GM12878 (cell line): ENCODE results near the gene FOXD3. TPM values are rescaled to one million over a fixed set of nuclear protein-coding genes. Genes with fewer than 3 reads are reported as not detected.

ENCODE experiments used
- ATAC-seq: fragments of 200-7000 bp; cut with Tn5 transposase; 3 replicates; pipeline ENCODE4 v1.9.1; 2020; ENCODE audit warnings: mild to moderate bottlenecking, moderate library complexity
- BruUV-seq: library from RNA; stranded (reverse); fragments of 400-500 nt; replicated peaks from 2 replicates; lab custom pipeline; 2021; lab: Mats Ljungman, UMichigan
- CTCF ChIA-PET: fragments of 300-600 bp; sonication (Branson Sonifier 250); formaldehyde crosslinking; extraction: SDS; loops from one replicate; lab custom pipeline; 2021; ENCODE audit warnings: inconsistent platforms; lab: Yijun Ruan, JAX
- POLR2A ChIA-PET: fragments of 350-600 bp; formaldehyde crosslinking; extraction: SDS; loops from one replicate; lab custom pipeline; 2021; ENCODE audit warnings: inconsistent platforms; lab: Charles Lee
- RAD21 ChIA-PET: fragments of 300-600 bp; sonication (Branson Sonifier 250); formaldehyde crosslinking; loops from one replicate; lab custom pipeline; 2023; ENCODE audit warnings: antibody characterized with exemption; ENCODE audit not compliant: unreplicated experiment; lab: Charles Lee
- SMC1A ChIA-PET: fragments of 300-600 bp; sonication (Branson Sonifier 250); formaldehyde crosslinking; loops from one replicate; lab custom pipeline; 2023; ENCODE audit not compliant: unreplicated experiment, uncharacterized antibody; lab: Charles Lee
- DNase-seq: peaks from one replicate; pipeline ENCODE4 v3.0.0-alpha.2; 2011; ENCODE audit warnings: low read depth, low spot score
- FAIRE-seq: peaks from 3 replicates; lab custom pipeline; 2011; peaks lifted over from hg19 to GRCh38; lab: Jason Lieb, UNC
- H2AFZ ChIP-seq: 2 replicates; pipeline ENCODE4 v1.6.0; 2011; ENCODE audit warnings: low read depth, low read length, control low read depth; ENCODE audit not compliant: control insufficient read depth
- H3K27ac ChIP-seq: 2 replicates; pipeline ENCODE4 v1.5.1; 2011; ENCODE audit warnings: control low read depth; ENCODE audit not compliant: control insufficient read depth, insufficient read depth
- H3K27me3 ChIP-seq, 2 experiments: replicated peaks in 1 of 2; 2 replicates each; pipeline versions ENCODE4 v1.6.0 to v1.6.1; 2011; ENCODE audit warnings: low read length in 1 of 2; ENCODE audit not compliant: control insufficient read depth in 2 of 2, insufficient read depth in 2 of 2
- H3K36me3 ChIP-seq, 2 experiments: 2 replicates each; pipeline ENCODE4 v1.5.1; 2011; ENCODE audit warnings: low read length in 1 of 2; ENCODE audit not compliant: control insufficient read depth in 2 of 2, insufficient read depth in 2 of 2
- H3K4me1 ChIP-seq: 2 replicates; pipeline ENCODE4 v1.6.1; 2011; ENCODE audit warnings: mild to moderate bottlenecking, low read length, moderate library complexity, mixed read lengths; ENCODE audit not compliant: control insufficient read depth, insufficient read depth
- H3K4me2 ChIP-seq: 2 replicates; pipeline ENCODE4 v1.6.0; 2011; ENCODE audit warnings: control low read depth; ENCODE audit not compliant: control insufficient read depth, insufficient read depth
- H3K4me3 ChIP-seq: fragments of 200-600 bp; sonication (generic); 2 replicates; pipeline ENCODE4 v1.5.1; 2016
- H3K79me2 ChIP-seq: 2 replicates; pipeline ENCODE4 v1.6.0; 2011; ENCODE audit warnings: low read length; ENCODE audit not compliant: control insufficient read depth, insufficient read depth
- H3K9ac ChIP-seq: 2 replicates; pipeline ENCODE4 v1.8.0; 2011; ENCODE audit warnings: low read length, control low read depth, mixed read lengths; ENCODE audit not compliant: control insufficient read depth, insufficient read depth
- H3K9me3 ChIP-seq: replicated peaks from 3 replicates; pipeline ENCODE4 v1.5.1; 2011; ENCODE audit warnings: mild to moderate bottlenecking, low read length; ENCODE audit not compliant: control insufficient read depth, insufficient read depth
- H4K20me1 ChIP-seq: 2 replicates; pipeline ENCODE4 v1.6.0; 2011; ENCODE audit not compliant: control insufficient read depth, insufficient read depth
- CBX3 ChIP-seq: fragments of 200-600 bp; sonication (generic); IDR thresholded peaks from 2 replicates; pipeline ENCODE4 v1.6.1; 2016; ENCODE audit warnings: low read depth, borderline replicate concordance
- CBX5 ChIP-seq: sonication (generic); IDR thresholded peaks from 2 replicates; pipeline ENCODE4 v1.6.1; 2016; ENCODE audit warnings: low read depth, moderate library complexity, mild to moderate bottlenecking, inconsistent platforms
- CREB1 ChIP-seq: IDR thresholded peaks from 2 replicates; pipeline ENCODE4 v1.6.1; 2012; ENCODE audit warnings: low read depth, mild to moderate bottlenecking, inconsistent platforms
- CREM ChIP-seq: IDR thresholded peaks from 2 replicates; pipeline ENCODE4 v1.6.1; 2014; ENCODE audit warnings: antibody characterized with exemption, low read depth
- KAT2A ChIP-seq: conservative IDR thresholded peaks from 2 replicates; pipeline ENCODE4 v1.6.1; 2011; ENCODE audit warnings: low read depth, low read length; ENCODE audit not compliant: control insufficient read depth
- KDM1A ChIP-seq: fragments of 200-600 bp; sonication (generic); IDR thresholded peaks from 2 replicates; pipeline ENCODE4 v1.6.1; 2016; ENCODE audit warnings: borderline replicate concordance
- NR2F1 ChIP-seq: fragments of 450-650 bp; conservative IDR thresholded peaks from 2 replicates; pipeline ENCODE4 v1.6.1; 2017; ENCODE audit warnings: mild to moderate bottlenecking
- STAT1 ChIP-seq: fragments of 450-650 bp; conservative IDR thresholded peaks from 2 replicates; pipeline ENCODE4 v1.6.1; 2014; ENCODE audit warnings: antibody characterized with exemption, mild to moderate bottlenecking
- TAF1 ChIP-seq: IDR thresholded peaks from 2 replicates; pipeline ENCODE4 v1.6.1; 2011; ENCODE audit warnings: mild to moderate bottlenecking, low read depth, low read length, borderline replicate concordance
- ZBED1 ChIP-seq: IDR thresholded peaks from 2 replicates; pipeline ENCODE4 v1.6.1; 2016; ENCODE audit warnings: borderline replicate concordance
- WGBS: methylation state at CpG from one replicate; pipeline ENCODE4 v1.1.6; 2016; ENCODE audit warnings: low lambda C conversion rate; ENCODE audit not compliant: insufficient replicate concordance, insufficient coverage; ENCODE audit errors: missing lambda C conversion rate; 5-methylcytosine and 5-hydroxymethylcytosine counted together
- in situ Hi-C: fragments of 300-500 bp; cut with MboI; formaldehyde crosslinking; loops from 9 replicates; pipeline ENCODE4 v1.14.3; 2018; ENCODE audit warnings: mixed read lengths
- intact Hi-C: fragments of 100-400 bp; cut with micrococcal nuclease; formaldehyde crosslinking; loops from one replicate; pipeline ENCODE4 v1.14.2; 2022; ENCODE audit not compliant: unreplicated experiment
- polyA plus RNA-seq, 11 experiments: library from polyadenylated mRNA; depleted of rRNA in 4 of 11; unstranded in 6 of 11; stranded (reverse) in 5 of 11; fragments of >200 nt; fragmentation: Nextera tagmentation in 4 of 11; fragmentation: Illumina TruSeq in 1 of 11; extraction: Ambion mirVana in 4 of 11; extraction: Trizol in 1 of 11; gene quantifications; 1 replicate in 1 of 11; 2 replicates in 10 of 11; pipeline versions ENCODE4 v1.2.1 to v1.2.3, GENCODE V29; 2011 to 2016; ENCODE audit warnings: inconsistent platforms in 2 of 11, missing spikeins in 2 of 11, low read depth in 1 of 11
- total RNA-seq, 4 experiments: library from RNA; depleted of rRNA in 3 of 4; stranded (reverse); fragments of >200 nt in 3 of 4; fragmentation: Illumina TruSeq in 1 of 4; extraction: Trizol in 1 of 4; gene quantifications; 2 replicates each; pipeline versions ENCODE4 v1.2.1 to v1.2.3, GENCODE V29; 2013 to 2021
- TF ChIP-seq, protein P1 (sequence below): fragments of 450-650 bp; IDR thresholded peaks from 2 replicates; pipeline ENCODE4 v1.6.1; 2016; ENCODE audit warnings: mild to moderate bottlenecking
- TF ChIP-seq, protein P2 (sequence below): fragments of 150-350 bp; IDR thresholded peaks from 2 replicates; pipeline ENCODE4 v1.6.1; 2014; ENCODE audit warnings: mild to moderate bottlenecking, low read depth, low read length

The FOXD3 gene
- total and polyA plus RNA-seq, 10 of the 15 experiments (the other 5 are each of a cell fraction or from before 2014, with no cell fraction given): not detected

DNA sequence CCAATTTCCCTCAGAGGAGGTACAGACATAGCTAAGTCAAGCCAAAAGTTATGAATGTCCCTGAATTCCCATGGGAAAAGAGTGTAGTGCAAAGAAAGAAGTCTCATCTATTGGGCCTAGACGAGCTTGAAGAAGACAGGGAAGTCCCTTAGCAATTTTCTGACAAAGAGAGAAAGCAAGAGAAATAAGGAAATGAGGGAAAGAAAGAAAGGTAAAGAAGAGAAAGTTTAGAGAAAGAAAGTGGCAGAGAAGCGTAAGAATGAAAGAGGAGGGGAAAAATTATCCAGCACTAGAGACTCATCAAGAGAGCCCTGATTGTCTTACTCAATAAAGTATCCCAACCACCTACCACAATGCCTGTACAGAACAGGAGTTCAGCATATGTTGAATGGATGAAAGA, 40.6 kb upstream of the FOXD3 start:
- no peak overlapping the region for H2AFZ ChIP-seq
- no peak for FAIRE-seq
- H3K4me2 ChIP-seq: no peak overlapping the region
- intact Hi-C loops: no loop called here
- BruUV-seq: no TSS peak
- CTCF ChIA-PET: no interaction called here
- H3K9me3 ChIP-seq: no peaks in the 10 kb centered on the region; the same call in 2 of the 3 replicates
- H4K20me1 ChIP-seq: no peaks in the 10 kb centered on the region
- TF ChIP-seq, protein P1, sequence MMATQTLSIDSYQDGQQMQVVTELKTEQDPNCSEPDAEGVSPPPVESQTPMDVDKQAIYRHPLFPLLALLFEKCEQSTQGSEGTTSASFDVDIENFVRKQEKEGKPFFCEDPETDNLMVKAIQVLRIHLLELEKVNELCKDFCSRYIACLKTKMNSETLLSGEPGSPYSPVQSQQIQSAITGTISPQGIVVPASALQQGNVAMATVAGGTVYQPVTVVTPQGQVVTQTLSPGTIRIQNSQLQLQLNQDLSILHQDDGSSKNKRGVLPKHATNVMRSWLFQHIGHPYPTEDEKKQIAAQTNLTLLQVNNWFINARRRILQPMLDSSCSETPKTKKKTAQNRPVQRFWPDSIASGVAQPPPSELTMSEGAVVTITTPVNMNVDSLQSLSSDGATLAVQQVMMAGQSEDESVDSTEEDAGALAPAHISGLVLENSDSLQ: no peak
- TF ChIP-seq CREM: no peak
- TF ChIP-seq CBX5: no peak
- TF ChIP-seq CBX3: no peak
- no peak for TF ChIP-seq NR2F1
- no peak for TF ChIP-seq CREB1
- TF ChIP-seq, protein P2, sequence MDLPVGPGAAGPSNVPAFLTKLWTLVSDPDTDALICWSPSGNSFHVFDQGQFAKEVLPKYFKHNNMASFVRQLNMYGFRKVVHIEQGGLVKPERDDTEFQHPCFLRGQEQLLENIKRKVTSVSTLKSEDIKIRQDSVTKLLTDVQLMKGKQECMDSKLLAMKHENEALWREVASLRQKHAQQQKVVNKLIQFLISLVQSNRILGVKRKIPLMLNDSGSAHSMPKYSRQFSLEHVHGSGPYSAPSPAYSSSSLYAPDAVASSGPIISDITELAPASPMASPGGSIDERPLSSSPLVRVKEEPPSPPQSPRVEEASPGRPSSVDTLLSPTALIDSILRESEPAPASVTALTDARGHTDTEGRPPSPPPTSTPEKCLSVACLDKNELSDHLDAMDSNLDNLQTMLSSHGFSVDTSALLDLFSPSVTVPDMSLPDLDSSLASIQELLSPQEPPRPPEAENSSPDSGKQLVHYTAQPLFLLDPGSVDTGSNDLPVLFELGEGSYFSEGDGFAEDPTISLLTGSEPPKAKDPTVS: no peak
- no peak for TF ChIP-seq ZBED1
- no peak for TF ChIP-seq STAT1
- no peak for TF ChIP-seq KDM1A
- no peak for TF ChIP-seq TAF1
- TF ChIP-seq KAT2A: no peak
- no peak overlapping the region for H3K9ac ChIP-seq
- RAD21 ChIA-PET: no interaction called here
- DNase-seq: no peak
- H3K4me3 ChIP-seq: no peak overlapping the region
- H3K27ac ChIP-seq: no peak overlapping the region
- SMC1A ChIA-PET: interaction anchor here (0.6 kb wide), 1 partner anchor 83 kb away, joined by 3 read pairs; no protein-coding TSS in a partner anchor
- in situ Hi-C loops: no loop called here
- POLR2A ChIA-PET: no interaction called here
- WGBS: 0% methylated on average over 2 of the region's 2 CpGs
- ATAC-seq: no peak
- H3K4me1 ChIP-seq: no peaks in the 10 kb centered on the region
- no peaks in the 10 kb centered on the region; a peak in 1 of 4 replicates for H3K27me3 ChIP-seq
- no peaks in the 10 kb centered on the region for H3K79me2 ChIP-seq
- no peaks in the 10 kb centered on the region for H3K36me3 ChIP-seq
